Central memory CD4-positive, alpha-beta T cell (primary cell): ENCODE measurements around the gene POC1B.

ENCODE experiments used
- DNase-seq: peaks from one replicate; pipeline ENCODE4 v3.0.0; 2022

The POC1B gene

GRCh38 chr12:89414851-89415250 lies 111.0 kb downstream of the POC1B start:
- DNase-seq, result no peak

- no peak for DNase-seq
Observed at GRCh38 chr12:89414322-89414721, 111.5 kb downstream of the POC1B start.

- no peak for DNase-seq
Observed at GRCh38 chr12:89413234-89413633, 112.6 kb downstream of the POC1B start.

GRCh38 chr12:89412665-89413064 lies 113.2 kb downstream of the POC1B start:
- no peak for DNase-seq

GRCh38 chr12:89411846-89412245 lies 114.0 kb downstream of the POC1B start:
- DNase-seq, result no peak

GRCh38 chr12:89411234-89411633 lies 114.6 kb downstream of the POC1B start:
- no peak for DNase-seq

GRCh38 chr12:89405626-89406345 lies 120.1 kb downstream of the POC1B start:
- no peak for DNase-seq

- no peak for DNase-seq
Observed at GRCh38 chr12:89401433-89402058, 124.3 kb downstream of the POC1B start.

- DNase-seq, result no peak
Observed at GRCh38 chr12:89400415-89400814, 125.4 kb downstream of the POC1B start.

GRCh38 chr12:89395712-89396111 lies 130.1 kb downstream of the POC1B start:
- no peak for DNase-seq

- DNase-seq, result no peak
Observed at GRCh38 chr12:89393551-89394121, 132.2 kb downstream of the POC1B start.

- DNase-seq, result no peak
Observed at GRCh38 chr12:89392391-89392790, 133.5 kb downstream of the POC1B start.

- DNase-seq, result no peak
Observed at GRCh38 chr12:89391726-89392336, 134.0 kb downstream of the POC1B start.

- DNase-seq, result no peak
Observed at GRCh38 chr12:89390802-89391673, 134.8 kb downstream of the POC1B start.

GRCh38 chr12:89389755-89390661 lies 135.8 kb downstream of the POC1B start:
- no peak for DNase-seq

GRCh38 chr12:89386138-89386537 lies 139.7 kb downstream of the POC1B start:
- no peak for DNase-seq

GRCh38 chr12:89384807-89385206 lies 141.0 kb downstream of the POC1B start:
- no peak for DNase-seq

- DNase-seq, result no peak
Observed at GRCh38 chr12:89384050-89384758, 141.6 kb downstream of the POC1B start.

- no peak for DNase-seq
Observed at GRCh38 chr12:89383235-89384049, 142.4 kb downstream of the POC1B start.

- no peak for DNase-seq
Observed at GRCh38 chr12:89382328-89382727, 143.5 kb downstream of the POC1B start.
